ENCODE data around the gene TECPR1. TPM values are rescaled to one million over a fixed set of nuclear protein-coding genes. Genes with fewer than 3 reads are reported as not detected.
A peak's percentile ranks its signal among the peaks of the same experiment; 100 is the strongest.

Gene TECPR1
- total RNA-seq, 1 donor from 2014 or later: 44.0 TPM

- H3K27me3 ChIP-seq (ENCODE audit: control insufficient read depth, insufficient read depth, low read length): no peaks in the 10 kb centered on the region
- peaks cover 1% of the 10 kb centered on the region for H3K36me3 ChIP-seq (ENCODE audit: control insufficient read depth, insufficient read depth, low read length)
- DNase-seq (ENCODE audit: low read depth): no peak
- TF ChIP-seq CTCF (IDR thresholded peaks at IDR 0.05; ENCODE audit: insufficient read depth, low read length, poor library complexity, severe bottlenecking): no peak
- no peak overlapping the region for H3K4me3 ChIP-seq (ENCODE audit: low read depth, low read length)
These were observed 33.4 kb upstream of the TECPR1 start for GRCh38 chr7:98285157-98286092.

DNA sequence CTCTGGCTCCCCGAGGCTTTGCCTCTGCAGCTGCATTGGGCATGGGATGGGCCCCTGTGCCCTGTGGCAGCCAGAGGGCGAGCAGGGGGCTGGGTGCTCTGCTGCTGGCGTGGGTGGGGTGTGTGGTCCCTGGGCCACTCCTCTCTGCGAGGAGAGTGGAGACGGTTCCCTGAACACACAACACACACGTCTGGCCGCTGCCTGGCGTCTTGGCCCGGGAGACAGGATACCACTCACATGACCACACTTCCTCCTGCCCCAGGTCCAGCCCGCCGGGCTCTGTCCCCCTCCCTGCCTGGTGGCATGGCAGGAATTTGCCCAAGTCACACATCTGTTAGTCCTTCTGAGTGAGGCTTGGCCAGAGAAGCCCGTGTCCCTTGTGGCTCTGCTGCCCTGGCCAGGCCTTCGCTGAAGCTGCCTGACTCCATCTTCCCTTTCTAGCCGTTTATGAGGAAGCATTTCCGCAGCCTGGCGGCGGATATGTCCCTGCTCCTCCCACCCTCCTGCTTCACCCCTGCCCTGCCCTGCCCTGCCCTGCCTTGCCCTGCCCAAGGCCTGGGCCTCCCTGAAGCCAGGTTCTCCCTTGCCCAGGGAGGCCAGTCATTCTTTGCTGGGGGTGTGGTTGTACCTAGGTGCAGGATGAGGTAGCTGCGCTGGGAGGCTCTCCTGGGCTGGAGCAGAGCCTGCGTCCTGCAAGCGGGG lies 32.5 kb upstream of the TECPR1 start:
- no peaks in the 10 kb centered on the region for H3K27me3 ChIP-seq (ENCODE audit: control insufficient read depth, insufficient read depth, low read length)
- H3K36me3 ChIP-seq (ENCODE audit: control insufficient read depth, insufficient read depth, low read length): peaks cover 1% of the 10 kb centered on the region
- DNase-seq (ENCODE audit: low read depth): no peak
- TF ChIP-seq CTCF (IDR thresholded peaks at IDR 0.05; ENCODE audit: insufficient read depth, low read length, poor library complexity, severe bottlenecking): no peak
- H3K4me3 ChIP-seq (ENCODE audit: low read depth, low read length): peak overlapping the region; percentile 71

- Histone ChIP-seq H3K36me3 (ENCODE audit: control insufficient read depth, insufficient read depth, low read length) (peaks cover 1% of the 10 kb centered on the region), H3K27me3 (ENCODE audit: control insufficient read depth, insufficient read depth, low read length) (no peaks in the 10 kb centered on the region), H3K4me3 (ENCODE audit: low read depth, low read length) (peak overlapping the region; percentile 71)
- DNase-seq (ENCODE audit: low read depth): no peak
- no peak for TF ChIP-seq CTCF (IDR thresholded peaks at IDR 0.05; ENCODE audit: insufficient read depth, low read length, poor library complexity, severe bottlenecking)
These were observed 31.8 kb upstream of the TECPR1 start for GRCh38 chr7:98283887-98284222.

DNA sequence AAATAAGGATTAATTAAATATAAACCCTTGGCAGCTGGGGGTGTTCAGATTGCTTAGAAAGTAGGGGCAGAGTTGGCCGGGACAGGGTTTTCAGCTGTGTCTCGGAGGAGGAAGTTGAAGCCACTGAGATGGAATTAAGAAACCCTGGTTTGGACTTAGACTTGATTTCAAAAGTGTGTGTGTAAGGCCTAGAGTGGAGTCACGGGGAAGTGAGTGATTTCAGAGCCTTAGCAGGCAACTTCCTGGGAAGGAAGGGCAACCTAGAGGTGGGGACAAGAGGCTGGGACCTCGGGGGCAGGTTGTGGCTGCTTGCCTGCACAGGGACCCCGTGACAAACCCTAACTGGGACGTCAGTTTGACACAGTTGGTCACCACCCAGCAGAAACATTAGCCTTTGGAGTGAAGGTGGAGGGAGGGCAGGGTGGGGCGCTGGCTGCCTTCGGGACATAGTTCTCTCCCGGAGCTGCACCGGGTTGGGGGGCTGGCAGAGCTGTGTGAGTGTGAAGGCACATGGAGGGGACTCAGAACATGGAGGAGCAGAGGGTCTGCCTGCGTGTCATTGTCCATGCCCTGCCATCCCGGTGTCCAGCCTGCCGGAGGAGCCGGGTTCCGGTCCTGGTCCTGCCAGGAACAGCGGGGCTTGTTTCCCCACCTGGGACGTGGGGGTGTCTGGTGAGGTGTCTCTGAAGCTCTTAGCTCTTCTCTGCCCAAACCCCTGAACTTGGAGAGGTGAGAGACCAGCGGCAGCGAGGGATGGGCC lies 31.3 kb upstream of the TECPR1 start:
- Histone ChIP-seq H3K4me3 (ENCODE audit: low read depth, low read length) (peak overlapping the region; percentile 71), H3K36me3 (ENCODE audit: control insufficient read depth, insufficient read depth, low read length) (peaks cover 1% of the 10 kb centered on the region), H3K27me3 (ENCODE audit: control insufficient read depth, insufficient read depth, low read length) (no peaks in the 10 kb centered on the region)
- no peak for DNase-seq (ENCODE audit: low read depth)
- TF ChIP-seq CTCF (IDR thresholded peaks at IDR 0.05; ENCODE audit: insufficient read depth, low read length, poor library complexity, severe bottlenecking): no peak

- TF ChIP-seq CTCF (IDR thresholded peaks at IDR 0.05; ENCODE audit: insufficient read depth, low read length, poor library complexity, severe bottlenecking): no peak
- no peaks in the 10 kb centered on the region for H3K27me3 ChIP-seq (ENCODE audit: control insufficient read depth, insufficient read depth, low read length)
- no peak for DNase-seq (ENCODE audit: low read depth)
- H3K4me3 ChIP-seq (ENCODE audit: low read depth, low read length): peak overlapping the region; percentile 71
- H3K36me3 ChIP-seq (ENCODE audit: control insufficient read depth, insufficient read depth, low read length): peaks cover 1% of the 10 kb centered on the region
These were observed 30.7 kb upstream of the TECPR1 start for GRCh38 chr7:98282703-98283102.
